GM12878 (cell line): ENCODE data around the gene LMAN2. TPM values are rescaled to one million over a fixed set of nuclear protein-coding genes. Genes with fewer than 3 reads are reported as not detected.

Experiments
- BMI1 ChIP-seq: fragments of 450-650 bp; IDR thresholded peaks from 2 replicates; pipeline ENCODE4 v1.6.1; 2016; ENCODE audit warnings: mild to moderate bottlenecking, moderate library complexity, borderline replicate concordance
- CBX3 ChIP-seq: fragments of 200-600 bp; sonication (generic); IDR thresholded peaks from 2 replicates; pipeline ENCODE4 v1.6.1; 2016; ENCODE audit warnings: low read depth, borderline replicate concordance
- DPF2 ChIP-seq: fragments of 450-650 bp; IDR thresholded peaks from 2 replicates; pipeline ENCODE4 v1.6.1; 2017; ENCODE audit warnings: mild to moderate bottlenecking
- EGR1 ChIP-seq, 2 experiments: IDR thresholded peaks; 1 replicate in 1 of 2; 2 replicates in 1 of 2; pipeline ENCODE4 v1.6.1; 2011 to 2012; ENCODE audit warnings: low read depth in 2 of 2, low read length in 2 of 2, borderline replicate concordance in 1 of 2, mild to moderate bottlenecking in 1 of 2, moderate library complexity in 1 of 2
- HDAC6 ChIP-seq: fragments of 200-600 bp; sonication (generic); IDR thresholded peaks from one replicate; pipeline ENCODE4 v1.8.0; 2017; ENCODE audit warnings: antibody characterized with exemption; ENCODE audit not compliant: unreplicated experiment
- HDGF ChIP-seq: fragments of 450-650 bp; IDR thresholded peaks from 2 replicates; pipeline ENCODE4 v1.6.1; 2016; ENCODE audit warnings: antibody characterized with exemption
- JUND ChIP-seq: IDR thresholded peaks from 2 replicates; pipeline ENCODE4 v1.6.1; 2012; ENCODE audit warnings: low read depth, mild to moderate bottlenecking, low read length, improper control_type of control experiment, moderate library complexity
- KAT2A ChIP-seq: conservative IDR thresholded peaks from 2 replicates; pipeline ENCODE4 v1.6.1; 2011; ENCODE audit warnings: low read depth, low read length; ENCODE audit not compliant: control insufficient read depth
- NFIC ChIP-seq: IDR thresholded peaks from 2 replicates; pipeline ENCODE4 v1.6.1; 2012; ENCODE audit warnings: low read depth, mild to moderate bottlenecking, inconsistent platforms, low read length, moderate library complexity
- POLR2AphosphoS5 ChIP-seq: IDR thresholded peaks from 2 replicates; pipeline ENCODE4 v1.6.1; 2011; ENCODE audit warnings: mild to moderate bottlenecking, low read length, inconsistent platforms
- RFX5 ChIP-seq: IDR thresholded peaks from 2 replicates; pipeline ENCODE4 v1.6.1; 2011; ENCODE audit warnings: low read depth, low read length, improper control_type of control experiment
- SIX5 ChIP-seq: IDR thresholded peaks from 2 replicates; pipeline ENCODE4 v1.6.1; 2011; ENCODE audit warnings: mild to moderate bottlenecking, low read depth, low read length, moderate library complexity; ENCODE audit not compliant: severe bottlenecking
- SMARCA5 ChIP-seq: fragments of 450-650 bp; IDR thresholded peaks from 2 replicates; pipeline ENCODE4 v1.6.1; 2017; ENCODE audit warnings: mild to moderate bottlenecking
- SREBF2 ChIP-seq: IDR thresholded peaks from 2 replicates; pipeline ENCODE4 v1.6.1; 2012; ENCODE audit warnings: mild to moderate bottlenecking, low read length
- SUPT20H ChIP-seq: IDR thresholded peaks from 2 replicates; pipeline ENCODE4 v1.6.1; 2011; ENCODE audit warnings: low read depth, mild to moderate bottlenecking, low read length, moderate library complexity, borderline replicate concordance; ENCODE audit not compliant: control insufficient read depth
- polyA plus RNA-seq, 11 experiments: library from polyadenylated mRNA; depleted of rRNA in 4 of 11; unstranded in 6 of 11; stranded (reverse) in 5 of 11; fragments of >200 nt; fragmentation: Nextera tagmentation in 4 of 11; fragmentation: Illumina TruSeq in 1 of 11; extraction: Ambion mirVana in 4 of 11; extraction: Trizol in 1 of 11; gene quantifications; 1 replicate in 1 of 11; 2 replicates in 10 of 11; pipeline versions ENCODE4 v1.2.1 to v1.2.3, GENCODE V29; 2011 to 2016; ENCODE audit warnings: inconsistent platforms in 2 of 11, missing spikeins in 2 of 11, low read depth in 1 of 11
- total RNA-seq, 4 experiments: library from RNA; depleted of rRNA in 3 of 4; stranded (reverse); fragments of >200 nt in 3 of 4; fragmentation: Illumina TruSeq in 1 of 4; extraction: Trizol in 1 of 4; gene quantifications; 2 replicates each; pipeline versions ENCODE4 v1.2.1 to v1.2.3, GENCODE V29; 2013 to 2021
- TF ChIP-seq, protein P1 (sequence below): IDR thresholded peaks from 2 replicates; pipeline ENCODE4 v1.6.1; 2011; ENCODE audit warnings: borderline replicate concordance, low read depth, mild to moderate bottlenecking, moderate library complexity, low read length; ENCODE audit not compliant: insufficient read depth, poor library complexity, severe bottlenecking
- TF ChIP-seq, protein P2 (sequence below): fragments of 450-650 bp; IDR thresholded peaks from 2 replicates; pipeline ENCODE4 v1.6.1; 2017; ENCODE audit warnings: borderline replicate concordance
- TF ChIP-seq, protein P3 (sequence below): fragments of 450-650 bp; IDR thresholded peaks from 2 replicates; pipeline ENCODE4 v1.6.1; 2017; ENCODE audit warnings: mild to moderate bottlenecking
- TF ChIP-seq, protein P4 (sequence below): fragments of 450-650 bp; IDR thresholded peaks from 2 replicates; pipeline ENCODE4 v1.6.1; 2017; ENCODE audit warnings: mild to moderate bottlenecking, moderate library complexity

The LMAN2 gene
- total and polyA plus RNA-seq, 10 of the 15 experiments (the other 5 are each of a cell fraction or from before 2014, with no cell fraction given) = 2.4 to 264 (median 147) TPM

DNA sequence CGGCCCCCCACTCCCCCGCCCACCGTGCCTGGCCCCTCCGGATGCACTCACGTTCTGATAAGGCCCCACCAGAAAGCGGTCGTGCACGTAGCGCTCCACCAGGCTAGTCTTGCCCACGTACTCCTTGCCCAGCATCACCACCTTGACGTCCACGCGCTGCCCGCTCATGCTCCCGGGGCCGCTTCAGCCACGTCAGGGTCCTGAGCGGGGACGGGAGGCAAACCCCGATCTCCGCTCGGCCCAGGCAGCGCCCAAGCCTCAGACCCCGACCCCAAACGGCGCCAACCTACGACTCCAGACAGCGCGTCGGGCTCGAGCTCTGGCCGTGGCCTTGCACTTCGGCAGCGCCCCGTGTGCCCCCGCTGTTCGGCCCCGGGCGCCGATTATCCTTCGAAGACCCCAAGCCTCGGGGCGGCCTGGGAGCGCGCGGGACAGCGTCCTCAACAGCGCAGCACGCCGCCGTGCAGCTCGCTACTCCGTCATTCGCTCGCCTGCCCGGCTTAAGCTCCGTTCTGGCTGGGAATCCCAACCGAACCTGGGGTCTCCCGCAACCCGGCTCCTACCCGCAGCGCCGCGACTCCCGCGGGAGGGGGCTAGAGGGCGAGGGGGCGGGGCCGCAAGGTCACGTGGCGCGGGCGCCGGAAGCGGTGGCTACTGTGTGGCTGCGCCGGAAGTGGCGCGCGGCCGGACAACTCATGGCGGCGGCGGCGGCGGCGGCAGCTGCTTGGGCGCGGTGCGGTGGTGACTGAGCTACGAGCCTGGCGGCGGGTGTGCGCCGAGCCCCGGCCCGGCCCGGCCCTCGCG, 48.1 kb downstream of the LMAN2 start, which contains the start of the genes PRELID1 and RAB24 (continued):
- TF ChIP-seq, protein P1, sequence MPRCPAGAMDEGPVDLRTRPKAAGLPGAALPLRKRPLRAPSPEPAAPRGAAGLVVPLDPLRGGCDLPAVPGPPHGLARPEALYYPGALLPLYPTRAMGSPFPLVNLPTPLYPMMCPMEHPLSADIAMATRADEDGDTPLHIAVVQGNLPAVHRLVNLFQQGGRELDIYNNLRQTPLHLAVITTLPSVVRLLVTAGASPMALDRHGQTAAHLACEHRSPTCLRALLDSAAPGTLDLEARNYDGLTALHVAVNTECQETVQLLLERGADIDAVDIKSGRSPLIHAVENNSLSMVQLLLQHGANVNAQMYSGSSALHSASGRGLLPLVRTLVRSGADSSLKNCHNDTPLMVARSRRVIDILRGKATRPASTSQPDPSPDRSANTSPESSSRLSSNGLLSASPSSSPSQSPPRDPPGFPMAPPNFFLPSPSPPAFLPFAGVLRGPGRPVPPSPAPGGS = peak; percentile 57
- TF ChIP-seq, protein P2, sequence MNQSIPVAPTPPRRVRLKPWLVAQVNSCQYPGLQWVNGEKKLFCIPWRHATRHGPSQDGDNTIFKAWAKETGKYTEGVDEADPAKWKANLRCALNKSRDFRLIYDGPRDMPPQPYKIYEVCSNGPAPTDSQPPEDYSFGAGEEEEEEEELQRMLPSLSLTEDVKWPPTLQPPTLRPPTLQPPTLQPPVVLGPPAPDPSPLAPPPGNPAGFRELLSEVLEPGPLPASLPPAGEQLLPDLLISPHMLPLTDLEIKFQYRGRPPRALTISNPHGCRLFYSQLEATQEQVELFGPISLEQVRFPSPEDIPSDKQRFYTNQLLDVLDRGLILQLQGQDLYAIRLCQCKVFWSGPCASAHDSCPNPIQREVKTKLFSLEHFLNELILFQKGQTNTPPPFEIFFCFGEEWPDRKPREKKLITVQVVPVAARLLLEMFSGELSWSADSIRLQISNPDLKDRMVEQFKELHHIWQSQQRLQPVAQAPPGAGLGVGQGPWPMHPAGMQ = no peak
- TF ChIP-seq EGR1 (IDR thresholded peaks at IDR 0.05; ENCODE audit: borderline replicate concordance in 1 of 2, low read depth in 2 of 2, low read length in 2 of 2) = peak in 1 of 2 experiments; percentile 60; a peak in 1 of 3 replicates
- TF ChIP-seq, protein P3, sequence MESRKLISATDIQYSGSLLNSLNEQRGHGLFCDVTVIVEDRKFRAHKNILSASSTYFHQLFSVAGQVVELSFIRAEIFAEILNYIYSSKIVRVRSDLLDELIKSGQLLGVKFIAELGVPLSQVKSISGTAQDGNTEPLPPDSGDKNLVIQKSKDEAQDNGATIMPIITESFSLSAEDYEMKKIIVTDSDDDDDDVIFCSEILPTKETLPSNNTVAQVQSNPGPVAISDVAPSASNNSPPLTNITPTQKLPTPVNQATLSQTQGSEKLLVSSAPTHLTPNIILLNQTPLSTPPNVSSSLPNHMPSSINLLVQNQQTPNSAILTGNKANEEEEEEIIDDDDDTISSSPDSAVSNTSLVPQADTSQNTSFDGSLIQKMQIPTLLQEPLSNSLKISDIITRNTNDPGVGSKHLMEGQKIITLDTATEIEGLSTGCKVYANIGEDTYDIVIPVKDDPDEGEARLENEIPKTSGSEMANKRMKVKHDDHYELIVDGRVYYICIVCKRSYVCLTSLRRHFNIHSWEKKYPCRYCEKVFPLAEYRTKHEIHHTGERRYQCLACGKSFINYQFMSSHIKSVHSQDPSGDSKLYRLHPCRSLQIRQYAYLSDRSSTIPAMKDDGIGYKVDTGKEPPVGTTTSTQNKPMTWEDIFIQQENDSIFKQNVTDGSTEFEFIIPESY = no peak
- TF ChIP-seq JUND = no peak
- TF ChIP-seq SREBF2 = no peak
- TF ChIP-seq RFX5 = no peak
- TF ChIP-seq KAT2A = no peak
- TF ChIP-seq SMARCA5 = no peak; the same call in 1 of the 2 replicates
- TF ChIP-seq NFIC = no peak
- TF ChIP-seq, protein P4, sequence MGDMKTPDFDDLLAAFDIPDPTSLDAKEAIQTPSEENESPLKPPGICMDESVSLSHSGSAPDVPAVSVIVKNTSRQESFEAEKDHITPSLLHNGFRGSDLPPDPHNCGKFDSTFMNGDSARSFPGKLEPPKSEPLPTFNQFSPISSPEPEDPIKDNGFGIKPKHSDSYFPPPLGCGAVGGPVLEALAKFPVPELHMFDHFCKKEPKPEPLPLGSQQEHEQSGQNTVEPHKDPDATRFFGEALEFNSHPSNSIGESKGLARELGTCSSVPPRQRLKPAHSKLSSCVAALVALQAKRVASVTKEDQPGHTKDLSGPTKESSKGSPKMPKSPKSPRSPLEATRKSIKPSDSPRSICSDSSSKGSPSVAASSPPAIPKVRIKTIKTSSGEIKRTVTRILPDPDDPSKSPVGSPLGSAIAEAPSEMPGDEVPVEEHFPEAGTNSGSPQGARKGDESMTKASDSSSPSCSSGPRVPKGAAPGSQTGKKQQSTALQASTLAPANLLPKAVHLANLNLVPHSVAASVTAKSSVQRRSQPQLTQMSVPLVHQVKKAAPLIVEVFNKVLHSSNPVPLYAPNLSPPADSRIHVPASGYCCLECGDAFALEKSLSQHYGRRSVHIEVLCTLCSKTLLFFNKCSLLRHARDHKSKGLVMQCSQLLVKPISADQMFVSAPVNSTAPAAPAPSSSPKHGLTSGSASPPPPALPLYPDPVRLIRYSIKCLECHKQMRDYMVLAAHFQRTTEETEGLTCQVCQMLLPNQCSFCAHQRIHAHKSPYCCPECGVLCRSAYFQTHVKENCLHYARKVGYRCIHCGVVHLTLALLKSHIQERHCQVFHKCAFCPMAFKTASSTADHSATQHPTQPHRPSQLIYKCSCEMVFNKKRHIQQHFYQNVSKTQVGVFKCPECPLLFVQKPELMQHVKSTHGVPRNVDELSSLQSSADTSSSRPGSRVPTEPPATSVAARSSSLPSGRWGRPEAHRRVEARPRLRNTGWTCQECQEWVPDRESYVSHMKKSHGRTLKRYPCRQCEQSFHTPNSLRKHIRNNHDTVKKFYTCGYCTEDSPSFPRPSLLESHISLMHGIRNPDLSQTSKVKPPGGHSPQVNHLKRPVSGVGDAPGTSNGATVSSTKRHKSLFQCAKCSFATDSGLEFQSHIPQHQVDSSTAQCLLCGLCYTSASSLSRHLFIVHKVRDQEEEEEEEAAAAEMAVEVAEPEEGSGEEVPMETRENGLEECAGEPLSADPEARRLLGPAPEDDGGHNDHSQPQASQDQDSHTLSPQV = no peak
- no peak for TF ChIP-seq SUPT20H
- TF ChIP-seq POLR2AphosphoS5 = peak; percentile 39; the same call in 1 of the 2 replicates
- no peak for TF ChIP-seq CBX3
- no peak for TF ChIP-seq HDAC6
- peak; percentile 78 for TF ChIP-seq DPF2
- peak; percentile 68; the same call in 1 of the 2 replicates for TF ChIP-seq HDGF
- TF ChIP-seq SIX5 = no peak
- no peak for TF ChIP-seq BMI1
